IMR-90 (cell line): ENCODE data around the gene CD300LB. TPM values are rescaled to one million over a fixed set of nuclear protein-coding genes. Genes with fewer than 3 reads are reported as not detected.

Experiments used
- ATAC-seq: fragments of 200-7000 bp; cut with Tn5 transposase; 2 replicates; pipeline ENCODE4 v1.9.1; 2020; ENCODE audit warnings: low read depth, mild to moderate bottlenecking, moderate library complexity
- BruUV-seq: library from RNA; stranded (reverse); fragments of 400-500 nt; replicated peaks from 2 replicates; lab custom pipeline; 2021; lab: Mats Ljungman, UMichigan
- CTCF ChIA-PET: fragments of 300-600 bp; formaldehyde crosslinking; extraction: SDS; loops from one replicate; lab custom pipeline; 2021; ENCODE audit warnings: antibody characterized with exemption; lab: Yijun Ruan, JAX
- POLR2A ChIA-PET: fragments of 300-600 bp; sonication (Branson Sonifier 250); formaldehyde crosslinking; loops from one replicate; lab custom pipeline; 2022; ENCODE audit warnings: antibody characterized with exemption; ENCODE audit not compliant: unreplicated experiment; lab: Charles Lee
- DNase-seq: peaks from one replicate; pipeline ENCODE4 v3.0.0; 2013
- H2AFZ ChIP-seq: replicated peaks from 2 replicates; pipeline ENCODE3; 2013; ENCODE audit warnings: low read length, mild to moderate bottlenecking; ENCODE audit not compliant: poor library complexity
- H2AK5ac ChIP-seq: 2 replicates; pipeline ENCODE4 v1.6.1; 2013; ENCODE audit warnings: low read depth, low read length, inconsistent platforms
- H2AK9ac ChIP-seq: replicated peaks from 2 replicates; pipeline ENCODE3; 2013; ENCODE audit warnings: mild to moderate bottlenecking, low read depth, low read length, moderate library complexity; ENCODE audit not compliant: poor library complexity
- H2BK120ac ChIP-seq: 2 replicates; pipeline ENCODE4 v1.6.1; 2013; ENCODE audit warnings: low read depth, low read length, inconsistent platforms
- H2BK15ac ChIP-seq: 3 replicates; pipeline ENCODE4 v1.6.1; 2013; ENCODE audit warnings: low read depth, low read length, inconsistent platforms
- H2BK20ac ChIP-seq: 2 replicates; pipeline ENCODE4 v1.6.1; 2013; ENCODE audit warnings: low read depth, mild to moderate bottlenecking, inconsistent platforms, low read length, moderate library complexity
- H2BK5ac ChIP-seq: 2 replicates; pipeline ENCODE4 v1.6.1; 2013; ENCODE audit warnings: mild to moderate bottlenecking, low read depth, low read length, inconsistent platforms; ENCODE audit not compliant: poor library complexity, severe bottlenecking
- H3K14ac ChIP-seq: replicated peaks from 2 replicates; pipeline ENCODE4 v1.6.1; 2013; ENCODE audit warnings: low read depth, low read length, inconsistent platforms
- H3K18ac ChIP-seq: 2 replicates; pipeline ENCODE4 v1.6.1; 2013; ENCODE audit warnings: low read depth, low read length, control low read depth
- H3K23ac ChIP-seq: 2 replicates; pipeline ENCODE4 v1.6.1; 2013; ENCODE audit warnings: low read depth, low read length, inconsistent platforms
- H3K27ac ChIP-seq: 2 replicates; pipeline ENCODE4 v1.5.1; 2013; ENCODE audit warnings: mild to moderate bottlenecking, control low read depth, low read length; ENCODE audit not compliant: insufficient read depth
- H3K27me3 ChIP-seq: 2 replicates; pipeline ENCODE4 v1.6.1; 2013; ENCODE audit warnings: low read length; ENCODE audit not compliant: control insufficient read depth, insufficient read depth
- H3K36me3 ChIP-seq: 2 replicates; pipeline ENCODE4 v1.6.1; 2013; ENCODE audit warnings: low read length, mixed read lengths; ENCODE audit not compliant: control insufficient read depth, insufficient read depth
- H3K4ac ChIP-seq: 2 replicates; pipeline ENCODE4 v1.6.1; 2013; ENCODE audit warnings: low read depth, low read length, inconsistent platforms
- H3K4me1 ChIP-seq: 2 replicates; pipeline ENCODE4 v1.6.1; 2013; ENCODE audit warnings: low read length, mixed read lengths; ENCODE audit not compliant: control insufficient read depth, insufficient read depth
- H3K4me2 ChIP-seq: 2 replicates; pipeline ENCODE4 v1.6.1; 2013; ENCODE audit warnings: low read depth, mild to moderate bottlenecking, control low read depth, low read length, moderate library complexity
- H3K4me3 ChIP-seq: 2 replicates; pipeline ENCODE4 v1.5.1; 2013; ENCODE audit warnings: low read depth, mild to moderate bottlenecking, control low read depth, low read length, moderate library complexity; ENCODE audit not compliant: insufficient read depth
- H3K56ac ChIP-seq: 2 replicates; pipeline ENCODE4 v1.6.1; 2013; ENCODE audit warnings: low read length, inconsistent platforms; ENCODE audit not compliant: insufficient read depth; ENCODE audit errors: extremely low read depth
- H3K79me1 ChIP-seq, 2 experiments: 2 replicates each; pipeline ENCODE4 v1.6.1; 2013; ENCODE audit warnings: low read length in 2 of 2, inconsistent platforms in 1 of 2, low read depth in 1 of 2
- H3K9ac ChIP-seq: 2 replicates; pipeline ENCODE4 v1.6.1; 2013; ENCODE audit warnings: low read depth, low read length, control low read depth
- H3K9me1 ChIP-seq: 2 replicates; pipeline ENCODE4 v1.6.1; 2013; ENCODE audit warnings: low read length, inconsistent platforms; ENCODE audit not compliant: insufficient read depth
- H3K9me3 ChIP-seq: 2 replicates; pipeline ENCODE4 v1.6.1; 2013; ENCODE audit warnings: low read length; ENCODE audit not compliant: control insufficient read depth, insufficient read depth
- H4K20me1 ChIP-seq: 2 replicates; pipeline ENCODE4 v1.6.1; 2013; ENCODE audit warnings: low read length, inconsistent platforms; ENCODE audit not compliant: insufficient read depth
- H4K5ac ChIP-seq: 2 replicates; pipeline ENCODE4 v1.6.1; 2013; ENCODE audit warnings: mild to moderate bottlenecking, low read depth, low read length, control low read depth
- H4K8ac ChIP-seq, 2 experiments: 2 replicates each; pipeline ENCODE4 v1.6.1; 2013; ENCODE audit warnings: low read depth in 2 of 2, low read length in 2 of 2, control low read depth in 1 of 2, inconsistent platforms in 1 of 2
- H4K91ac ChIP-seq: 2 replicates; pipeline ENCODE4 v1.6.1; 2013; ENCODE audit warnings: low read depth, low read length, inconsistent platforms; ENCODE audit not compliant: insufficient read depth
- FOS ChIP-seq: fragments of 150-350 bp; IDR thresholded peaks from 2 replicates; pipeline ENCODE4 v1.6.1; 2016; ENCODE audit warnings: low read depth, low read length
- MAZ ChIP-seq: IDR thresholded peaks from 2 replicates; pipeline ENCODE4 v1.6.1; 2012; ENCODE audit warnings: low read depth, mild to moderate bottlenecking, low read length, improper control_type of control experiment, moderate library complexity, borderline replicate concordance
- MXI1 ChIP-seq: IDR thresholded peaks from 2 replicates; pipeline ENCODE4 v1.6.1; 2012; ENCODE audit warnings: low read depth, mild to moderate bottlenecking, low read length, moderate library complexity, borderline replicate concordance
- POLR2A ChIP-seq: IDR thresholded peaks from 2 replicates; pipeline ENCODE4 v1.6.1; 2012; ENCODE audit warnings: mild to moderate bottlenecking, low read depth, low read length
- RAD21 ChIP-seq: IDR thresholded peaks from 2 replicates; pipeline ENCODE4 v1.6.1; 2012; ENCODE audit warnings: low read length, improper control_type of control experiment
- RFX5 ChIP-seq: IDR thresholded peaks from 2 replicates; pipeline ENCODE4 v1.8.0; 2012; ENCODE audit warnings: low read depth, mild to moderate bottlenecking, low read length, moderate library complexity
- SMC3 ChIP-seq: fragments of 150-350 bp; IDR thresholded peaks from 2 replicates; pipeline ENCODE4 v1.6.1; 2016; ENCODE audit warnings: low read depth, mild to moderate bottlenecking, antibody characterized with exemption, low read length, moderate library complexity
- WGBS, 2 experiments: methylation state at CpG; one replicate each; pipeline versions ENCODE4 v1.1.5 to v1.1.7; 2013; ENCODE audit warnings: missing lambda C conversion rate in 2 of 2; ENCODE audit not compliant: insufficient read length in 1 of 2; ENCODE audit errors: extremely low coverage in 2 of 2; 5-methylcytosine and 5-hydroxymethylcytosine counted together
- dilution Hi-C: fragments of 300-500 bp; cut with HindIII; formaldehyde crosslinking; loops from one replicate; pipeline ENCODE4 v1.14.3; 2018; ENCODE audit warnings: low sequenced_read_pairs; ENCODE audit not compliant: unreplicated experiment
- in situ Hi-C: fragments of 300-500 bp; cut with MboI; formaldehyde crosslinking; loops from 3 replicates; pipeline ENCODE4 v1.14.3; 2019; ENCODE audit warnings: low sequenced_read_pairs, inconsistent platforms, mixed read lengths
- intact Hi-C: fragments of 100-400 bp; cut with micrococcal nuclease; formaldehyde crosslinking; loops from 2 replicates; pipeline ENCODE4 v1.10.0; 2022
- polyA plus RNA-seq, 3 experiments: library from polyadenylated mRNA; depleted of rRNA; stranded (reverse); fragments of >200 nt; gene quantifications; 2 replicates each; pipeline ENCODE4 v1.2.3, GENCODE V29; 2012; ENCODE audit warnings: low replicate concordance in 1 of 3
- total RNA-seq: library from RNA; depleted of rRNA; stranded (reverse); fragments of >200 nt; gene quantifications from 2 replicates; pipeline ENCODE4 v1.2.3, GENCODE V29; 2012
- TF ChIP-seq, protein P1 (sequence below): fragments of 150-350 bp; IDR thresholded peaks from 2 replicates; pipeline ENCODE4 v1.6.1; 2016; ENCODE audit warnings: low read depth, mild to moderate bottlenecking, low read length, moderate library complexity, borderline replicate concordance

The CD300LB gene
- total and polyA plus RNA-seq, 2 of the 4 experiments (the other 2 are of a cell fraction), result not detected

DNA sequence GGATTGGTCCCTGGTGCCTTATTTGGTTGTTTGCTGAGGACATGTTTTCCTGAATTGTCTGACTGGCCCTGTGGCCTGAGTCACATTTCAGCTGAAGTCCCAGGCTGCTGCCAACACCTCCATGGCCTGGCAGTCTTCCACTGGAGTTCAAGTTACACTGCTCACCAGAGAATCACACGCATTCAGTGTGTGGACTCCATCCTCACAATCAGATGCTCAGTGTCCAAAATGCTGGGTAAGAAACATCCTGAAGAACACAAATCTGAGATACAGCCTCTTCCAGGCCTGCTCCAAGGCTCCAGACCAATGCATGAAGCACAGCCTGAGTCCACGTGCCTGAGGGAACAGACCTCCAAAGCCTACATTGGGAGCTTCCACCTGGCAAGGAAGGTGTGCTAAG lies 19.2 kb downstream of the CD300LB start:
- Histone ChIP-seq H3K4me3 (no peak overlapping the region), H3K36me3 (no peaks in the 10 kb centered on the region), H3K4me1 (no peaks in the 10 kb centered on the region), H3K9ac (no peak overlapping the region), H2BK15ac (no peak overlapping the region), H4K20me1 (no peaks in the 10 kb centered on the region), H3K23ac (no peak overlapping the region), H4K8ac (no peak overlapping the region), H4K5ac (no peak overlapping the region), H3K14ac (no peak overlapping the region), H2BK20ac (no peak overlapping the region), H3K18ac (no peak overlapping the region), H3K27me3 (no peaks in the 10 kb centered on the region), H3K27ac (no peak overlapping the region), H3K56ac (no peak overlapping the region), H2BK120ac (no peak overlapping the region), H4K91ac (no peak overlapping the region), H3K79me1 (no peaks in the 10 kb centered on the region), H2BK5ac (no peak overlapping the region), H3K4ac (no peak overlapping the region), H2AFZ (no peak overlapping the region), H2AK9ac (no peak overlapping the region), H3K9me1 (no peaks in the 10 kb centered on the region), H3K9me3 (peaks cover 33% of the 10 kb centered on the region), H3K4me2 (no peak overlapping the region), H2AK5ac (no peak overlapping the region)
- no TSS peak for BruUV-seq
- intact Hi-C loops (no loop called here), in situ Hi-C loops (no loop called here), dilution Hi-C loops (no loop called here)
- POLR2A ChIA-PET, result no interaction called here
- no peak for DNase-seq
- no peak for ATAC-seq
- CTCF ChIA-PET, result no interaction called here
- TF ChIP-seq RFX5 (no peak), MXI1 (no peak), MAZ (no peak), POLR2A (no peak), FOS (no peak), SMC3 (no peak), RAD21 (no peak)
- TF ChIP-seq, protein P1, sequence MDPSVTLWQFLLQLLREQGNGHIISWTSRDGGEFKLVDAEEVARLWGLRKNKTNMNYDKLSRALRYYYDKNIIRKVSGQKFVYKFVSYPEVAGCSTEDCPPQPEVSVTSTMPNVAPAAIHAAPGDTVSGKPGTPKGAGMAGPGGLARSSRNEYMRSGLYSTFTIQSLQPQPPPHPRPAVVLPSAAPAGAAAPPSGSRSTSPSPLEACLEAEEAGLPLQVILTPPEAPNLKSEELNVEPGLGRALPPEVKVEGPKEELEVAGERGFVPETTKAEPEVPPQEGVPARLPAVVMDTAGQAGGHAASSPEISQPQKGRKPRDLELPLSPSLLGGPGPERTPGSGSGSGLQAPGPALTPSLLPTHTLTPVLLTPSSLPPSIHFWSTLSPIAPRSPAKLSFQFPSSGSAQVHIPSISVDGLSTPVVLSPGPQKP, result no peak
- WGBS, 2 experiments, result no CpG with 5 or more reads among the region's 2 CpGs
